Measurements from ENCODE around the gene KRT80.

The KRT80 gene

DNA sequence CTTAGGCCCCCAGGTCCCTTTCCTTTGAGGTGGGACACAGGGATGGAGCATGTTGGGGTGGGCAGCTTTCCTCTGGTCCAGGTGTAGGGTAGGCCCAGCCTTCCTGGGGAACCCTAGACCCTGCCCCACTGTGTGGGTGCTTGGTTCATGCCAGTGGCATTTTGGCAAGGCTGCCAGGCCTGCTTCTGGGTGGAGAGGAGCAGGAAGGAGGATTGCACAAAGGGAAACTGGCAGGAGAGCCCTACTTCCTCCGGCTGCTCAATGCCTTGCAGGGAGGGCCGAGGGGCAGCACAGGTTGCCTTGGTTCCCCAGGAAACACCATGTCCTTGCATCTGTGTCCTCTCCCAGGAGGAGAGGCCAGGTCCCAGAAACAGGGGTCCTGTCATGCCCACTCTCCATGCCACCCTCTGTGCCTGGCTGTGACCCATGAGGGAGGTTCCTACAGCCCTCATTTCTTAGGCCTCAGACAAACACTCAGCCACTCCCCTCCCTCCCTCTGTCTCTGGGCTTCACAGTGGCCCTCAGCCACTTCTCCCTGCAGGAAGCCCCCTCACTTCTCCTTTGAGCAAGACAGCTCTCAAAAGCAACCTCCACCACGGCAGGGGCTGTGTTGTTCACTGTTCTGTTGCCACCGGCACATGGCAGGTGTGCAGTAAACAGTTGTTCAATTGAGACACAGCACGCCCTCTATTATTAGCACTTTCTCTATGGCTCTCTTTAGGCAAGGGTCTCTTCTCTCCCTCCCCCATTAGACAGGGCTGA lies 6.8 kb upstream of the KRT80 start:
- Histone ChIP-seq H3K27me3 (ENCODE audit: control insufficient read depth, insufficient read depth, low read length) (no peaks in the 10 kb centered on the region), H3K9ac (ENCODE audit: low read length) (peak overlapping the region; percentile 7), H3K4me1 (ENCODE audit: control insufficient read depth, insufficient read depth, low read length) (peaks cover 55% of the 10 kb centered on the region), H3K4me3 (ENCODE audit: low read length) (no peak overlapping the region), H3K36me3 (ENCODE audit: control insufficient read depth, insufficient read depth, low read length) (no peaks in the 10 kb centered on the region), H3K9me3 (ENCODE audit: control insufficient read depth, low read length) (no peaks in the 10 kb centered on the region)

DNA sequence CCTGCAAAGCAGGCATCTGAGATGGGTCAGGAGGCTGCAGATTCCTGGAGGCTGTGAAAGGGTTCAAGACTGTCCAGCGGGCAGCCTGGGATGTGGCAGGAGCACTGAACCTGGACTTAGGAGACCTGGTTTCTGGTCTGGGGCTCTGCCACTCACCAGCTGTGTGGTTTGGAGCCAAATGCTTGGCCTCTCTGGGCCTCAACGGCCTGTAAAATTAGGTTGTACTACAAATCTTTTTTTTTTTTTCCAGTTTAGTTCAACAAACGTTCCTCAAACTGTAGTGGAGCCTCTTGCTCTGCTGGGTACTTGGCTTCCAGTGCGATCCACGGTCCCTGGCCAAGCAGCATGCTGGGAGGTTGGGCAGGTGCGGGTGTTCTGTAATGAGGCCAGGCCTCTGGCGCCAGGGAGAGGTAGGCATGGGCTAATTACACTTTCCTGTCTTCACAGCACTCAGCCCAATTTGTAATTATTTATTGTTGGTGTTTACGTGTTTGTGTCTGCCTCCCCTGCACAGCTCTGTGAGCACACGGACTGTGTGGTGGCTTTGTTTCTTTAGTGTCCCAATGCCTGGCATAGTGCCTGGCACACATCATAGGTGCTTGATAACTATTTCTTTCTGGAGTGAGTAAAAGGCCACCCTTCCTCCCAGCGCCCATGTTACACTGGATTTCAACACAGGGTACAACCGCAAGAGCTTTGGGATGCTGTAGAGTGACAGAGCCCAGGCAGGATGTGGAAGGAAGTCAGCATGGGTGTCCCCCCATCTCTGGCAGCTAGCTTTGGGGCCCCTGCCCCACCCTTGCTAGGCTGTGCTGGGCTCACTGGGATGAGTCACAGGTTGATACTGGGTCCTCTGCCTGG lies 5.8 kb upstream of the KRT80 start:
- Histone ChIP-seq H3K4me1 (ENCODE audit: control insufficient read depth, insufficient read depth, low read length) (peaks cover 52% of the 10 kb centered on the region), H3K9me3 (ENCODE audit: control insufficient read depth, low read length) (no peaks in the 10 kb centered on the region), H3K36me3 (ENCODE audit: control insufficient read depth, insufficient read depth, low read length) (no peaks in the 10 kb centered on the region), H3K27me3 (ENCODE audit: control insufficient read depth, insufficient read depth, low read length) (no peaks in the 10 kb centered on the region), H3K9ac (ENCODE audit: low read length) (no peak overlapping the region), H3K4me3 (ENCODE audit: low read length) (no peak overlapping the region)

GRCh38 chr12:52195065-52195730 lies 3.4 kb upstream of the KRT80 start:
- no peaks in the 10 kb centered on the region for H3K27me3 ChIP-seq (ENCODE audit: control insufficient read depth, insufficient read depth, low read length)
- H3K9ac ChIP-seq (ENCODE audit: low read length): no peak overlapping the region
- H3K4me3 ChIP-seq (ENCODE audit: low read length): no peak overlapping the region
- H3K4me1 ChIP-seq (ENCODE audit: control insufficient read depth, insufficient read depth, low read length): peaks cover 67% of the 10 kb centered on the region
- no peaks in the 10 kb centered on the region for H3K36me3 ChIP-seq (ENCODE audit: control insufficient read depth, insufficient read depth, low read length)
- no peaks in the 10 kb centered on the region for H3K9me3 ChIP-seq (ENCODE audit: control insufficient read depth, low read length)

DNA sequence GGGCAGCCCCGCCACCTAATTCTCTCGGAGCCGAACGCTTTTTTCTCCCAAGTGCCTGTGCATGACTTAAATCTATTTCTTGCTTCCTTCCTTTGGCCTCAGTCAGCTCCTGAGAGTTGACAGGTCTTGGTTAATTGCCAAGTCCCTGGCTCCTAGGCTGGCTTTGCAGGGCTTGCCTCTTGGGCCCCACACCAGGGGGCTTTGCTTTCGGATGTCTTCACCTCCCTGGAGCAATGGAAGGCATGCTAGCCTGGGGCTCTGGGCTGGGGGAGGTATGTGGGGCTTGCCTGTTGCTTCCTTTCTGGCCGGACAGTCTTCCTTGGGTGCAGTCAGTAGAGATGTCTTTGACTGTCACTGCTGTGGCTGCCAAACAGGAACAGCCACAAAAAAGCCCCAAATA lies 2.2 kb upstream of the KRT80 start:
- Histone ChIP-seq H3K36me3 (ENCODE audit: control insufficient read depth, insufficient read depth, low read length) (no peaks in the 10 kb centered on the region), H3K9me3 (ENCODE audit: control insufficient read depth, low read length) (no peaks in the 10 kb centered on the region), H3K27me3 (ENCODE audit: control insufficient read depth, insufficient read depth, low read length) (no peaks in the 10 kb centered on the region), H3K9ac (ENCODE audit: low read length) (no peak overlapping the region), H3K4me3 (ENCODE audit: low read length) (no peak overlapping the region), H3K4me1 (ENCODE audit: control insufficient read depth, insufficient read depth, low read length) (peaks cover 55% of the 10 kb centered on the region)

- no peak overlapping the region for H3K9ac ChIP-seq (ENCODE audit: low read length)
- H3K9me3 ChIP-seq (ENCODE audit: control insufficient read depth, low read length): no peaks in the 10 kb centered on the region
- no peak overlapping the region for H3K4me3 ChIP-seq (ENCODE audit: low read length)
- H3K27me3 ChIP-seq (ENCODE audit: control insufficient read depth, insufficient read depth, low read length): no peaks in the 10 kb centered on the region
- no peaks in the 10 kb centered on the region for H3K36me3 ChIP-seq (ENCODE audit: control insufficient read depth, insufficient read depth, low read length)
- H3K4me1 ChIP-seq (ENCODE audit: control insufficient read depth, insufficient read depth, low read length): peaks cover 51% of the 10 kb centered on the region
Measured at GRCh38 chr12:52193532-52193931, 1.7 kb upstream of the KRT80 start.

DNA sequence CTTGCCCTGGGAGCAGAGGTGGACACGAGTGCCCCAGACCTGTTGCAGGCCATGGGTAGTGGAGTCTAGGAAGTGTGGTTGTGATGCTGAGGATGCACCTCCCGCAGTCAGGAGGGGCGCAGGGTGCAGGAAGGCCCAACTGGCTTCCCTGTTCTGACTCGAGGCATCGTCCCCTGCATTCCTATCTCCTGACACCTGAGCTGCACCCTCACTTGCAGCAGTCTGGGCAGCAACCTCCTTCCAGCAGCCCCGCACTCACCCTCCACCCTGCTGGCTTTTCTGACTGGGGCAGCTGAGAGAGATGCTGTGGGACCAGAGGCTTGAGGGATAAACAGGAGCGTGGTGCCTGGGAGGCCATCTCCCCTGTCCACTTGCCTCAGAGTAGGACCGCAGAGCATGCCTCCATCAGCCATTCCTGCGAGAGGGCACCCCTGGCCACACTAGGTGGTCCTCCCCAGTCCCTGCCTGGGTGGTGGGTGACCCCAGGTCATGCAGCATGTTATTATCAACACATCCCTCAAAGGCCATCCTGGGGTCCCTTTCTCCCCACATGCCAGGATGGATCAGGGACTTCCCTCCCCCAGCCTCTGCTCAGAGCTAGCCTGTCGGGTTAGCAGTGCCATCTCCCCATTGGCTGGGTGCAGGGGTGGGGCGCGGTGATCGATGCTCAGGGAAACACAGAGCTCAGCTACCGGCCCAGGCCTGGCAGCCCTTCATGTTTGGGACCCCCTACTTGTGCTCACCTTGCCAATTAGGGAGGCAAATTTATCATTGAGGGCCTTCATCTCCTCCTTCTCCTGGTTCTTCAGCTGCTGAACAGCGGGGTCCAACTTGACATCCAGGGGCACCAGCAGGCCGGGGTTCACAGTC lies 719 bp downstream of the KRT80 start:
- no peaks in the 10 kb centered on the region for H3K9me3 ChIP-seq (ENCODE audit: control insufficient read depth, low read length)
- peak overlapping the region; percentile 42 for H3K9ac ChIP-seq (ENCODE audit: low read length)
- H3K36me3 ChIP-seq (ENCODE audit: control insufficient read depth, insufficient read depth, low read length): no peaks in the 10 kb centered on the region
- H3K27me3 ChIP-seq (ENCODE audit: control insufficient read depth, insufficient read depth, low read length): no peaks in the 10 kb centered on the region
- peaks cover 51% of the 10 kb centered on the region for H3K4me1 ChIP-seq (ENCODE audit: control insufficient read depth, insufficient read depth, low read length)
- no peak overlapping the region for H3K4me3 ChIP-seq (ENCODE audit: low read length)

- H3K4me1 ChIP-seq (ENCODE audit: control insufficient read depth, insufficient read depth, low read length): peaks cover 58% of the 10 kb centered on the region
- H3K27me3 ChIP-seq (ENCODE audit: control insufficient read depth, insufficient read depth, low read length): no peaks in the 10 kb centered on the region
- H3K36me3 ChIP-seq (ENCODE audit: control insufficient read depth, insufficient read depth, low read length): no peaks in the 10 kb centered on the region
- H3K9me3 ChIP-seq (ENCODE audit: control insufficient read depth, low read length): no peaks in the 10 kb centered on the region
- no peak overlapping the region for H3K9ac ChIP-seq (ENCODE audit: low read length)
- no peak overlapping the region for H3K4me3 ChIP-seq (ENCODE audit: low read length)
Measured at GRCh38 chr12:52189376-52190174, 2.2 kb downstream of the KRT80 start.

- Histone ChIP-seq H3K4me1 (ENCODE audit: control insufficient read depth, insufficient read depth, low read length) (peaks cover 54% of the 10 kb centered on the region), H3K27me3 (ENCODE audit: control insufficient read depth, insufficient read depth, low read length) (no peaks in the 10 kb centered on the region), H3K4me3 (ENCODE audit: low read length) (no peak overlapping the region), H3K9me3 (ENCODE audit: control insufficient read depth, low read length) (no peaks in the 10 kb centered on the region), H3K36me3 (ENCODE audit: control insufficient read depth, insufficient read depth, low read length) (no peaks in the 10 kb centered on the region), H3K9ac (ENCODE audit: low read length) (no peak overlapping the region)
Measured at GRCh38 chr12:52188658-52189057, 3.2 kb downstream of the KRT80 start.

DNA sequence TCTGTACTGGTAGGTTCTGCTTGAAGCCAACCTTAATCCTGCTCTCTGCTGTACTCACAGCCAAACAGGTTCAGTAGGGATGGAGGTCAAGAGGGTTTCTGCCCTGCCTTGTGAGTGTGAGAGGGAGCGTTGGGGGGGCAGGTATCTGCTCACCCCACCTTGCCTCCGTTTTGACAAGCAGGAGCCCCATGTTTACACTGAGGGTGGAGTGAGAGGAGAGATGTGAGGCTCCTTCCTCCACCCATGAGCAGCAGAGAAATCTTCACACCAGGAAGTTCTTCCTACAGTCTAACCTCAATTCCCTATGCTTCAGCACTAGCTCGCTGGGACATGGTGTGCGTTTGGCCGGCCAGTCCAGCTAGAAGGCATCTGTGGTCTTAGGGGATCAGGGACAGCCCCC lies 4.2 kb downstream of the KRT80 start:
- H3K4me1 ChIP-seq (ENCODE audit: control insufficient read depth, insufficient read depth, low read length): peaks cover 58% of the 10 kb centered on the region

DNA sequence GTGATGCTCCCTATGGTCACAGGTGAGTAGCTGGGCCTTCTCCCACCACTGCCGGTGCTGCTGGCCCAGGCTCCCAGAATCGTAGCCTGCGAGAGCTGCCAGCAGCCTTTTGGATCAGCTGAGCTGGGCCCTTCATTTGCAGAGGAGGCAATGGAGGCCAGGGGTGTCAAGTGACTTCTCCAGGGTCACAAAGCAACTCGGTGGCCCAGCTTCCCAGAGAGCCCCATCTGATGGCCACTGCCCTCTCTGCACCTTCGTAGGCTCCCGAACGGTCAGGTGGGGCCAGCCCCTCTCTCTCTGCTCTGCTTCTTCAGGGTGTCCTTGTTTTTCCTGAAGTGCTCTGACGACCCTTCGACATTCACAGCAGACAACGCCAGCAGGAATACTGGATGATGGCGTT lies 4.6 kb downstream of the KRT80 start:
- H3K9me3 ChIP-seq (ENCODE audit: control insufficient read depth, low read length): no peaks in the 10 kb centered on the region
- H3K4me3 ChIP-seq (ENCODE audit: low read length): no peak overlapping the region
- peaks cover 55% of the 10 kb centered on the region for H3K4me1 ChIP-seq (ENCODE audit: control insufficient read depth, insufficient read depth, low read length)
- no peak overlapping the region for H3K9ac ChIP-seq (ENCODE audit: low read length)
- no peaks in the 10 kb centered on the region for H3K36me3 ChIP-seq (ENCODE audit: control insufficient read depth, insufficient read depth, low read length)
- H3K27me3 ChIP-seq (ENCODE audit: control insufficient read depth, insufficient read depth, low read length): no peaks in the 10 kb centered on the region

More for the DNA sequence above, 4.2 kb downstream of the KRT80 start:
- Histone ChIP-seq H3K27me3 (ENCODE audit: control insufficient read depth, insufficient read depth, low read length) (no peaks in the 10 kb centered on the region), H3K9me3 (ENCODE audit: control insufficient read depth, low read length) (no peaks in the 10 kb centered on the region), H3K4me3 (ENCODE audit: low read length) (no peak overlapping the region), H3K9ac (ENCODE audit: low read length) (no peak overlapping the region), H3K36me3 (ENCODE audit: control insufficient read depth, insufficient read depth, low read length) (no peaks in the 10 kb centered on the region)

Measured in mucosa of stomach (tissue), 1 donor.